GM19372 (cell line): ENCODE results near the gene TRIM10.
"Not testable (repeated sequence)": the region's sequence is repeated elsewhere in the genome, so short reads cannot be mapped to it uniquely, and the experiment has no call there.

Experiments used
- ATAC-seq: cut with Tn5 transposase; IDR thresholded peaks from one replicate; pipeline ENCODE4 v1.9.1; 2021; ENCODE audit warnings: mild to moderate bottlenecking, low read depth, moderate library complexity; ENCODE audit not compliant: unreplicated experiment

TRIM10 gene

DNA sequence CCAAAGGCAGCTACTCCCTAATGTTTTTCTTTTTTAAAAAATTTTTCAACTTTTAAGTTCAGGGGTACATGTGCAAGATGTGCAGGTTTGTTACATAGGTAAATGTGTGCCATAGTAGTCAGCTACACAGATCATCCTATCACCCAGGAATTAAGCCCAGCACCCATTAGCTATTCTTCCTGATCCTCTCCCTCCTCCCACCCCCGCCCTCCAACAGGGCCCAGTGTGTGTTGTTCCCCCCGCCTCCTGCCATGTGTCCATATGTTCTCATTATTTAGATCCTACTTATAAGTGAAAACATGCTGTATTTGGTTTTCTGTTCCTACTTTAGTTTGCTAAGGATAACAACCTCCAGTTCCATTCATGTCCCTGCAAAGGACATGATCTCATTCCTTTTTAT lies 14.8 kb upstream of the TRIM10 start:
- no peak for ATAC-seq

- ATAC-seq = no peak
These were observed 11.7 kb upstream of the TRIM10 start for GRCh38 chr6:30172681-30173080.

- no peak for ATAC-seq
These were observed 10.9 kb upstream of the TRIM10 start for GRCh38 chr6:30171677-30172471.

GRCh38 chr6:30169658-30170614 lies 8.9 kb upstream of the TRIM10 start:
- no peak for ATAC-seq

GRCh38 chr6:30168741-30169140 lies 7.7 kb upstream of the TRIM10 start:
- ATAC-seq = no peak

DNA sequence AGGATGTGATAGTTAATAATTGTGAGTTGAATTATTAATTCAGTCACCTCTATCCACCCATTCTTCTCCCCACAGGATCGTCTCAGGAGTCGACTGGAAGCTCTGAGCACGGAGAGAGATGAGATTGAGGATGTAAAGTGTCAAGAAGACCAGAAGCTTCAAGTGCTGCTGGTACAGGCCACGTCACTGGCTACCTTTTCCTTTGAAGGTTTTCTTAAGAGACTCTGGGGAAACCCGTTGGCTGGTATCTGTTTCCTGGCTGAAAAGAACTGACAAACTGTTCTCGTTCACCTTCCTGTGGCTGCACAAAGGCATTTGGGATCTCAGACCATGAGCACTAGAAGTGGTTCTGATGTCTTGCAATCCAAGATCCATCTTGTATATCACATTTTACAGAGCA lies 6.1 kb upstream of the TRIM10 start:
- no peak for ATAC-seq

DNA sequence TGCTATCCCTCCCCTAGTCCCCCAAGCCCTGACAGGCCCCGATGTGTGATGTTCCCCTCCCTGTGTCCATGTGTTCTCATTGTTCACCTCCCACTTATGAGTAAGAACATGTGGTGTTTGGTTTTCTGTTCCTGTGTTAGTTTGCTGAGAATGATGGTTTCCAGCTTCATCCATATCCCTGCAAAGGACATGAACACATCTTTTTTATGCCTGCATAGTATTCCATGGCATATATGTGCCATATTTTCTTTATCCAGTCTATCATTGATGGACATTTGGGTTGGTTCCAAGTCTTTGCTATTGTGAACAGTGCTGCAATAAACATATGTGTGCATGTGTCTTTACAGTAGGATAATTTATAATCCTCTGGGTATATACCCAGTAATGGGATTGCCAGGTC lies 4.2 kb upstream of the TRIM10 start:
- not testable (repeated sequence) for ATAC-seq

- ATAC-seq = no peak
These were observed 3.7 kb upstream of the TRIM10 start for GRCh38 chr6:30164714-30165113.

- no peak for ATAC-seq
These were observed 3.1 kb upstream of the TRIM10 start for GRCh38 chr6:30163918-30164654.

- ATAC-seq = no peak
These were observed 2.3 kb upstream of the TRIM10 start, which contains the start of gene TRIM15 for GRCh38 chr6:30163090-30163917. Gene TRIM15 (plus strand): TSS chr6:30163546. CDS start chr6:30163685, 139 bp downstream.

DNA sequence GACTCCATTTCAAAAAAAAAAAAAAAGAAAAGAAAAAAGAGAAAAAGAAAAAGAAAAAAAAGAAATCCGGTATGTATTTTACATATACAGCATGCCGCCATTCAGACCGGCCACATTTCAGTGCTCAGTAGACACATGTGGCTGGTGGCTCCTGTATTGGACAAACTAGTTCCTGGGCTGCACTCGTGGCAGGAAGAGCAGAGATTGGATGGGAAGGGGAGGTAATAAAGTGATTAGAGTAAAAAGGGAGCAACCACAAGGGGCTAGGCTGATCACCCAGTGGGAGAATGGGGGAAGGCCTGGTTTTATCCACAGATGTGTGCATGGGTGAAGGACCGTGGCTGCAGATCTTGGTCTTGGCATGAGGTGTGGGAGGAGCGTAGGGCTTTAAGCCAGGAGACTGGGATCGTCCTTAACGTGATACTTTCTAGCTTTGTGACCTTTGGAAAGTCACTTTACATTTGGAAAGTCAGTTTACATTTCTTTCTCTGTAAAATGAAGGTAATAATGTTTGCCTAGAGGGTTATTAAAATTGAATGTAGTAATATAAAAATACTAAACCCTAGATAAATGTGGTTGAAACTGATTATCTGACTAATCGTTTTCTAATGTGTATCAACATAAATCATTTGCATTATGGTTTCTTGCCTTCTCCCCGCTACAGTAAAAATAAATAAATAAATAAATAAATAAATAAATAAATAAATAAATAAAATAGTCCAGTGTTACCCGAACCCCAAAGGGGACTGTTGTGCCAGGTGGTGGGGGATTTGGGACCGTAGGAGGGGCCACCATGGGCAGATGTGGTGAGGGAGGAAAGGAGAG lies 1.5 kb upstream of the TRIM10 start:
- no peak for ATAC-seq

DNA sequence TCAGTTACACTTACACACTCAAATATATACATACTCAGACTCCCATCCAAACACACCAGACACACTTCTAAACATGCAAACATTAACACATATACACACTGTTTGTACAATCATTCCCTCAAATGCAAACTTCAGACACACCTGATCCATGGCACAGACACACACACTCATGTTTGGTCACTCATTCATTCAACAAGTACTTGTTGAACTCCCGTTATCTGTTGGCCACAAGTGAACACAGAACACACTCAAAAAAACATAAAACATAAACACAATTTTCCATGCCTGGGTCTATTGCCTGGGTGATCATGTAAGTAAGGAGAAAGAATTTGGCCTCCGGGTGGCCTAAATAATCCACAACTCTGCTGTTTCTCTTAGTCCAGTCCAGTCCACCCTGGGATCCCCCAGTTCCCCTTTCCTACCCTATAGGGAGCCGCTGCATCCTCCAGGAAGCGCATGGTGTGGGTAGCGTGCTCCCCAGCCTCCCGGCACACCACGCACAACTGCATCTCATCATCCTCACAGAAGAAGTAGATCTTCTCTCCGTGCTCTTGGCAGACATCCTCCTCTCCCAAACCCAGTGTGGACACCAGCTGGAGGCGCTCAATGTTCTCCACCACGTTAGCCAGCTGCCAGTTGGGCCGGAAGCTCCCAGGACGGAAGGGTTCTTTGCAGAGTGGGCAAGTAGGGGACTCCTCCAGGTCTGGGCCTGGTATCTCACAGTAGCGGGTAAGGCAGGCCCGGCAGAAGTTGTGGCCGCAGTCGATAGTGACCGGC lies 815 bp downstream of the TRIM10 start:
- ATAC-seq = no peak

DNA sequence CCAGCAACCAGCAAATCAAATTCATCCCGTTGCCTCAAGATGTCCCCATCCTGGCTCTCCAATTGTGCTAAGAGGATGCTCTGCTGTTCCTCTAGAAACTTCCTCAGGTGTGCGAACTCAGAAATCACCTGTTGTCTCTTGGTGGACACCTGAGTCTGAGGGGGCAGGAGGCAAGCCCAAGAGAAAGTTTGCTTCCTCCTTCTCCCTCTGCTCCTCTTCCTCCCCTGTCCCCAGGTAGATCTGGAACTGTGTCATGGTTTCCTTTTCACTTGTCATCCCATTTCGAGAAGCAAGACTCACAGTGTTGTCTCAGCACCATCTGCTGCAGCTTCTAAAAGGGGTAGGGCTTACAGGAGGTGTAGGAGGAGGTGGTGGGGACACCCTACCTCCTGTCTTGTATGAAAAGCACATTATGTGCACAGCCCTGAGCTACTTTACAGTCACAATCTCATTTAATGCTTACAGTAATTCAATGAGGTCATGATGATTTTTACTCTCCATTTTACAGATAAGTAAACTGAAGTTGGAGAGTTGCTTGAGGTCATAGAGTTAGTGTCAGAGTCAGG lies 2.5 kb downstream of the TRIM10 start:
- no peak for ATAC-seq

DNA sequence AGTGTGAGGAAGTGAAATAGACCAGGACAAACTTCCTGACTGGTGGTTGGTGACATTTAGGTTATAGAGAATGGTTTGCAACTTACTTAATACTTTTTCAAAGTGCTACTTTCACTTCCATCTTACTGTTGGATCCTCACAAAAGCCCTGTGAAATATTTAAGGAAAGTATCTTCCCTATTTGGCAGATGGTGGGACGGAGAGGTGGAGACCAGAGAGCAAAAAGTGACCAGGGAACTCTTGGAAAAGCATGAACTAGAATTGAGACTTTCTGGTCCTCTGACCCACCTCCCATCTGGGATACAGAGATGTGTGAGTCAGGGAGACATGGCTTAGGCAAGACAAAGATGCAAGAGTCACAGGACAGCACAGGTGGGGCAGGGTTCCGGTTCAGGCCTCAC lies 3.0 kb downstream of the TRIM10 start:
- no peak for ATAC-seq

- no peak for ATAC-seq
These were observed 3.4 kb downstream of the TRIM10 start for GRCh38 chr6:30157581-30157980.

- no peak for ATAC-seq
These were observed 4.2 kb downstream of the TRIM10 start for GRCh38 chr6:30156774-30157173.

DNA sequence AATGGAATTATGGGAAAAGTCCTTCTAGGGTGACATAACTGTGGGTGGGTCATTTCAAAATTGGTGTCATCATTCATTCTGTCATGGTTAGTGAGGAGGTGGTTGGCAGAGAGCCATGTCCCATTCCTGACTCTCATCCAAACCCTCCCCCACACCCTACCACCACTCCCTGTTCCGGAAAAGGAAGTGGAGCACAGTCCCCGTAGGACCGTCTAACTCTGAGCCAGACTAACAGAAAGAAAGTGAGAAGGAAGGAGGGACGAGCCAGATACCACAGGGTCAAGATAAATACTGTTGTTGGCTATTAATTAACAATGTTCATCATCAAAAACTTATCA lies 4.8 kb downstream of the TRIM10 start:
- ATAC-seq = no peak
